ENCODE results near the gene AGPAT2.
"Not testable (repeated sequence)": the region's sequence is repeated elsewhere in the genome, so short reads cannot be mapped to it uniquely, and the experiment has no call there.

AGPAT2 gene

DNA sequence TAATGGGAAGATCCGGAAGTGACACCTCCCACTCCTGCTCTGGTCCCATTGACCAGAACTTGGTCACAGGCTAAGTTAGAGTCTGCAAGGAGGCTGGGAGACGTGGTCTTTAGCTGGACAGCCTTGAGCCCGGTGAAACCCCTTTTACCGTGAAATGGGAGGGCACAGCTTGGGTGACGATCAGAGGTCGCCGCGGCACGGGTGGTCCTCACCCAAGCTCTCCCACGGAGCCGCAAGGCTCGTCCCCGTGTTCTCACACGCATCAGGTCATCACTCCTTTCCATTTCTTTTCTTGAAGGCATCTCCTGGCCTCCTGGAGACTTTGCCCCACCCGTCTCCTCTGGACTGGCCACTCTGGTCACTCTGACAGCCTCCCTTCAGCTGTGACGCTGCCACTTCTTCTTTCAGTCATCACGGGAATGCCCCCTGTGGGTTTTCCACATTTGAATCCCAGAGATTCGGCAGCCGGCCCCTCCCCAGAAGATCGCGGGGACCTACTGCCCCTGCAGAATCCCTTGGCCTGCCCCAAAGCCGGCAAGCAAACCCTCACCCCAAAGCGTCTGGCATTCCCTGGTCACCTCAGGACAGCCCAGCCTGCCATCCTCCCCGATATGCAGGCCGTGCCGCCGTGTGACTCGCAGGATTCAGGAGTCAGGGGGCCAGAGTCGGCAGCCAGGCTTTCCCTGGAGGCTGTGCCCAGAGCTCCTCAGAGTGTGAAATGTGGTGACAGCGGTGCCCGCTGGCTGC, 43.5 kb downstream of the AGPAT2 start:
- DNase-seq, result no peak

DNA sequence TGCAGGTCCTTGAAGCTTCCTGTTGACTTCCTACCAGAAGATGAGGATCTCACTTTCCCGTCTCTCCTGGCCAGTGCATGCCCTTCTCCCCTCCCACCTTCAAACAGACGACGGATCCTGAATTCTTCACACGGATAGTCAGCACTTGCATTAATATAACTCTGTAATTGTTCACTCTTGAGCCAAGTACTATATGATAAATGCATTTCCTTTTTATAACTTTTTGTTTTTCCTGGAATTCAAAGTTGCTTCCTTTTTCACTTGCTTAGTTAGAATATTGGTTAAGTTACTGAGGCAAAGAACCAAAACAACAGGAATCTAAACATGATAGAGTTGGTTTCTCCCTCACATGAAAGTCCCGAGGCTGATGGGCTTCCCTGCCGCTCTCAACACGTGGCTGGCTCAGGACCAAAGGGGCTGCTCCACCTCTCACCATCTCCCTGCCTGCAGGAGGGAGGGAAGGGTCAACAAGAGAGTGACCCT, 44.8 kb downstream of the AGPAT2 start:
- DNase-seq, result no peak

DNA sequence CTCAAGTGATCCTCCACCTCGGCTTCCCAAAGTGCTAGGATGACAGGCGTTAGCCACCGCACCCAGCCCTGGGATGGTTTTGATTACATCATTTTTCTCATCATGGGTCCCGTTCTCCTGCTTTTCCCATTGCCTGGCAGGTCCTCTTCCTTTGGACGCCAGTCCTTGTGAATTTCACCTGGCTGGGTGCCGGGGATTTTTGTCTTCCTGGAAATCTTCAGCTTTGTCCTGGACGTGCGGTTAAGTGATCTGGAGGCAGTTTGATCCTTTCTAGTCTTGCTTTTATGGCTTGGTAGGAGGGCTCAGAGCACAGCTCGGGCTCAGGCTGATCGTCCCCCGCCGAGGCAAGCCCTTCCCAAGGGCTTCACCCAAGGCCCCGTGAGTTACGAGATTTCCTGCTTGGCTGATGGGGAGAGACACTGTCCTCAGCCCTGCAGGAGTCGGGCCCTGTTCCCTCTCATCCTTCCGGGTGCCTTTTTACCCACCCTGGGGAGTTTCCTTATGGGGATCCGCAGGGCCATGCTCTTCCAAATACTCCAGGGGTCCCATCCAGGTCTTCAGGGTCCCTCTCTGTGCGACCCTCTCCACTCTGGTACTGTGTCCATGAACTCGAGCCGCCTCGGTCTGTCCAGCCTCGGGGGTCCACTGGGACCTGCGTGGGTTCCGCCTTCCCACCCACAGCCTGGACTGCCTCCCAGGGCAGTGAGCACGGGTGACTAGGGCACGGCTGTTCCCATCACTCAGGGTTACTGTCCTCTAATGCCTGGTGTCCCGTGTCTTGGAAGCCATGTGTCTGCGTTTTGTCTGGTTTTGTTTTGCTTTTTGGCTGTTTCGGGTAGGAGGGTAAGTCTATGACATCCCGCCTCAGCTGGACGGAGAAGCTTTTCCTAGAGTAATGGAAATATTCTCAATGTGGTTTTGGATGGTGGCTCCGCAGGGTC, 46.8 kb downstream of the AGPAT2 start:
- no peak for DNase-seq

DNA sequence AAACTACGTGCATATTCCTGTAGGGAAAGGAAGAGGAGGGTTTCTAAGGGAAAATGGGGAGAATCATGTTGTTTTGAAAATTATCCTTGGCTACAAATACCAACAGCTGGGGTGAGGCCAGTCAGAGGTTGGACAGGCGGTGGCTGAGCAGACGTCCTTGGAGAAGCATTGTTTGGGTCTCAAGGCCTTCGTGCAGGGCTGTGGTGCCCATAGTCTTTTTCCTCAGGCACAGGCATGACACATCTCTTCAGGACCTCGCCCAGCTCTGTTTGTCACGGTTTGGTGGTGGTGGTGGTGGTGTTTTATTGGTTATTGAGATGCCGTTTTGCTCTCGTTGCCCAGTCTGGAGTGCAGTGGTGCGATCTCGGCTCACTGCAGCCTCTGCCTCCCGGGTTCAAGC, 52.4 kb downstream of the AGPAT2 start:
- no peak for DNase-seq

DNA sequence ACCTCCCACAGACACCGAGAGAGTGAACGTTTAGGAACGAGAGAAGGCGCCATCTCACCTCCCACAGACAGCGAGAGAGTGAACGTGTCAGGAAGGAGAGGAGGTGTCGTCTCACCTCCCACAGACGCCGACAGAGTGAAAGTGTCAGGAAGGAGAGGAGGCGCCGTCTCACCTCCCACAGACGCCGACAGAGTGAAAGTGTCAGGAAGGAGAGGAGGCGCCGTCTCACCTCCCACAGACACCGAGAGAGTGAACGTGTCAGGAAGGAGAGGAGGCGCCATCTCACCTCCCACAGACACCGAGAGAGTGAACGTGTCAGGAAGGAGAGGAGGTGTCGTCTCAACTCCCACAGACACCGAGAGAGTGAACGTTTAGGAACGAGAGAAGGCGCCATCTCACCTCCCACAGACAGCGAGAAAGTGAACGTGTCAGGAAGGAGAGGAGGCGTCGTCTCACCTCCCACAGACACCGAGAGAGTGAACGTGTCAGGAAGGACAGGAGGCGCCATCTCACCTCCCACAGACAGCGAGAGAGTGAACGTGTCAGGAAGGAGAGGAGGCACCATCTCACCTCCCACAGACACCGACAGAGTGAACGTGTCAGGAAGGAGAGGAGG, 54.7 kb downstream of the AGPAT2 start:
- not testable (repeated sequence) for DNase-seq

DNA sequence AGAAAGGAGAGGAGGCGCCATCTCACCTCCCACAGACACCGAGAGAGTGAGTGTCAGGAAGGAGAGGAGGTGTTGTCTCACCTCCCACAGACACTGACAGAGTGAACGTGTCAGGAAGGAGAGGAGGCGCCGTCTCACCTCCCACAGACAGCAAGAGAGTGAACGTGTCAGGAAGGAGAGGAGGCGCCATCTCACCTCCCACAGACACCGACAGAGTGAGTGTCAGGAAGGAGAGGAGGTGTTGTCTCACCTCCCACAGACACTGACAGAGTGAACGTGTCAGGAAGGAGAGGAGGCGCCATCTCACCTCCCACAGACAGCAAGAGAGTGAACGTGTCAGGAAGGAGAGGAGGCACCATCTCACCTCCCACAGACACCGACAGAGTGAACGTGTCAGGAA, 55.2 kb downstream of the AGPAT2 start:
- DNase-seq, result not testable (repeated sequence)

DNA sequence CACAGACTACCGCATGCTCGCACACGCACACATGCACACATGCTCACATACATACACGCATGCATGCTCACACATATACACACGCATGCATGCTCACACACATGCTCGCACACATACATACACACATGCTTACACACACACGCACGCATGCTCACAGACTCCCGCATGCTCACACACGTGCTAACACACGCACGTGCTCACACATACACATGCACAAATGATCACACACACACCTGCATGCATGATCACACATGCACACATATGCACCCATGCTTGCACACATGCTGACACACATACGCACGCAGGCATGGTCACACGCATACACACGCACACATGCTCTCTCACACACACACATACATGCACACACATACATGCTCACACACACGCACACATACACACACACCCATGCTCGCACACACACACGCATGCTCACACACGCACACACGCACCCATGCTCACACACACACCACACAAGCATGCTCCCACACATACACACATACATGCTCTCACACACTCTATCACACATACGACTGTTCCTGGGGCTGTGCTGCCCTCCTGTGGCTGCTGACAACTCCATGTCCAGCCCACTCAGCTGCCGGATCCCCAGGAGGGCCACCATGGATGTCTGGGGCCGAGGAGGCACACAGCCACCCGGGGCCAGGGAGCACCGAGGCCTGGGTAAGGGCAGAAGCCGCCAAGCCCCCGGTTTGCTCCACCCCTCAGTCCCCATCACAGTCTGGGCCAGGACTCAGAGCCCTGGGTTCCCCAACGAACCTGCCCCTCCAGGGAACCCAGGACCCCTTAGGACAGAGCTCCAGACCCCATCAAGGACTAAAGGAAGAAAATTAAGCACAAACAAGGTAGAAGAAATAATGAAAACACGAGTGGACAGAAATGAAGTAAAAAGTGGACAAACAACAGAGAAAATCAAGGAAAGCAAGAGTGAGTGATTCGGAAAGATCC, 55.9 kb downstream of the AGPAT2 start:
- DNase-seq, result peak; percentile 79

DNA sequence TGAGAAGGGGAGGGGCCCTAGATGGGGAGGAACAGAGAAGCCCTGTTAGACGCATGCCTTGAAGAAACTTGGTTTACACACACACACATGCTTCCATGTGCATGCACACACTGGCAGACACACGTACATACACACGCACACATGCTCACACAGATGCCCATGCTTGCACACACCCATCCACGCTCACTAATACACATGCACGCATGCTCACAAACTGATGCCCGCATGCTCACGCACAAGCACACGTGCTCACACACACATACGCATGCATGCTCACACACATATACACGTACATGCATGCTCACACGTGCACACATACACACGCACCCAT, 56.6 kb downstream of the AGPAT2 start:
- DNase-seq, result no peak

DNA sequence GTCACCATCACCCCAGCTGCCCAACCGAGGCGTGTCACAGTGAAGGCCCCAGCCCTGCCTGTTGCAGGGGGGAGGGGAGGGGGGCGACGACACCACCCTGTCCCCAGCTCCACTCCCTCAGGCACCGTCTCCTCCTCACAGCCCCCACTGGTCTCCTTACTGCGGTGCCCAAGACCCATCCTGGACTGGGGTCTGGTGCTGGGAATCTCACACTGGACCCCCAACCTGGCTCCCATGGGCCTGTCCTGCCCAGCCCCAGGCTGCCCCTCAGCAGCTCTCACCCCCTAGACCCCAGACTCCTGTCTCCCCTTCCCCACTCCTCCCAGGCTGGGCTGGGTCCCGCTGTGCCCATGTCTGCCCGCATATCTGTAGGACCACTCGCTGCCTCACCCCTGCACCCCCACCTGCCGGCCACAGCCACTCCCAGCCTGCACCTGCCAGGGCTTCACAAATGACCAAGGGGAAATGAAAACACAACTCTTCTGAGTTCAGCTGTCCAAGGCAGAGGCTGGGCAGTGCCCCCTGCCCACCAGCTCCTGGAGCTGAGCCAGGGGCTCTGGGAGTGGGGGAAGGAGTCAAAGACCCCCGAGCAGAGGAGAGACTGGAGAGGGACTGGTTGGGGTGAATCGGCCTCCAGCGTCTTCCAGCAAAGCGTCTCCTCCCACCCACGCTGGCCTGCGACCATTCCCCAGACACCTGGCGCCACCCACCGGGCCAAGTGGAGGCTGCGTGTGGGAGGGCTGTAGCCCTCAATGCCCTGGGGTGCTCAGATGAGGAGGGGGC, 57.2 kb downstream of the AGPAT2 start:
- DNase-seq, result peak; percentile 64

DNA sequence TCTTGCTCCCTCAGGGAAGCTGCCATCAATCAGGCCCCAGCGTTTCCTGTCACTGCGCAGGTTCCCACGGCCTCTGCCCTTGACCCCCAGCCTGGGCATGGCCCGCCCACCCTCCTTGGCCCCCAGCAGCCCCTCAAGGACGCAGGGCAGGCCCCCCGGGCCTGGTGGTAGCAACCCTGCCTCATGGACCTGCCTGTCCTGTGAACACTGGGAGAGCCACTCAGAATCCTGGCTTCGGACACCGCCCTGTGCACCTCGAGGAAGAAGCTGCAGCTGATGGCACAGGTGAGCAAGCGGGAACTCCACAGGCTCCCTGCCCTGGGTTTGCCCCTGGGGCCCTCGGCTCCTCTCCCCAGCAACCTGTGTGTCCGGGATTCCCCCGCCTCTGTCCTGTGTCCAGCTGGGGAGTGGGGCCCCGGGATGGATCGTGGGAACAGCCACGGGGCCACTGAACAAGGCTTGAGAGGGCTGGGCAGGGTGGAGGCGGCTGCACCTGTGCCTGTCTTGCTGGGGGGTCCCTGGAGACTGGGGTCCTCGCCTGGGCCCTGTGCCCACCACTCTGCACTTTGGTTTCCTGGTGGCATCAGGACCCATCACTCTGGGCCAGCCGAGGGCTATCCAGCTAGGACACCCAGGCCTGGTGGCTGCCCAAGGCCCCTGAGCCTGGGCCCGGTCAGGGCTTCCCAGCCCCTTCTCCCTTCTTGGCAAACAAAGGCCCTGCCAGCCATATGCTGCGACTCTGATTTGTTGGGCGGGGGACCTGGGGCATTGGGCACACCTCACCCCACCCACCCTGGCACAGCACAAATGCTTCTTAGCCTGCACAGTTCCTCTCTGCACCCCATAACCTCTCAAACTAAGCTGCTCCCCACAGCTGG, 58.0 kb downstream of the AGPAT2 start:
- DNase-seq, result no peak

DNA sequence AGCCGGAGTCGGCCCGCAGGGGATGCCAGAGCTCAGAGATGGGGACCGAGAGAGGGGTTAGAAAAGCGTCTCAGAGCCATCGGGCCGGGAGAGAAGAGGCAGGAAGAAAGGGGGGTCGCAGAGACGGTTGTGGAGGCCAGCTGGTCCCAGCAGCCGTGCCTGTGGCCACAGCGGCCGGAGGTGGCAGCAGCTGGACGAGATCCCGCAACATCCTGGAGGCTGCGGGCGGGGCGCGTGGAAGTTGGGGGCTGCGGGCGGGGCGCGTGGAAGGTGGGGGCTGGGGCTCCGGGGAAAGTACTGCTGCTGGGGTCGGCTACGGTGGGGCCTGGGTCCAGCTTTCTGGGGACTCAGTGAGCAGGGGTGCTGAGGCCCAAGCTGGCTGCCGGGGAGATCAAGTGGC, 59.0 kb downstream of the AGPAT2 start:
- DNase-seq, result no peak

DNA sequence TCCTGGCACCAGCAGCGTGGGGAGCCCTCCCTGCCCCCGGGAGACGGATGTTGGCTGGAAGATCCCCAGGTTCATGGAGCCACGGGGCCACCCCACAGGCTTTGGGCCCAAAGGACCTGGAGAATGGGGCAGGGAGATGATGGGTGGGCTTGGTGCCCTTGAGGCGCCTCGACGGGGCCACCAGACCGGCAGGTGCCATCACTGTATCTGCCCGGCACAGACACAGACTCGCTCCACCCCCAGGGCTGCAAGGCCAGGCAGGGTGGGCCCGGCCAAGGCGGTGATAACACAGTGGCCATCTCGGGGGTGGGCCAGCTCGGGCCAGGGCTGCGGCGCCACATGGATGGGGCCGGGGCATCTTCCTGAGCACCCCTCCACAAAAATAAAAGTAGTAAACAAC, 59.6 kb downstream of the AGPAT2 start:
- no peak for DNase-seq

DNA sequence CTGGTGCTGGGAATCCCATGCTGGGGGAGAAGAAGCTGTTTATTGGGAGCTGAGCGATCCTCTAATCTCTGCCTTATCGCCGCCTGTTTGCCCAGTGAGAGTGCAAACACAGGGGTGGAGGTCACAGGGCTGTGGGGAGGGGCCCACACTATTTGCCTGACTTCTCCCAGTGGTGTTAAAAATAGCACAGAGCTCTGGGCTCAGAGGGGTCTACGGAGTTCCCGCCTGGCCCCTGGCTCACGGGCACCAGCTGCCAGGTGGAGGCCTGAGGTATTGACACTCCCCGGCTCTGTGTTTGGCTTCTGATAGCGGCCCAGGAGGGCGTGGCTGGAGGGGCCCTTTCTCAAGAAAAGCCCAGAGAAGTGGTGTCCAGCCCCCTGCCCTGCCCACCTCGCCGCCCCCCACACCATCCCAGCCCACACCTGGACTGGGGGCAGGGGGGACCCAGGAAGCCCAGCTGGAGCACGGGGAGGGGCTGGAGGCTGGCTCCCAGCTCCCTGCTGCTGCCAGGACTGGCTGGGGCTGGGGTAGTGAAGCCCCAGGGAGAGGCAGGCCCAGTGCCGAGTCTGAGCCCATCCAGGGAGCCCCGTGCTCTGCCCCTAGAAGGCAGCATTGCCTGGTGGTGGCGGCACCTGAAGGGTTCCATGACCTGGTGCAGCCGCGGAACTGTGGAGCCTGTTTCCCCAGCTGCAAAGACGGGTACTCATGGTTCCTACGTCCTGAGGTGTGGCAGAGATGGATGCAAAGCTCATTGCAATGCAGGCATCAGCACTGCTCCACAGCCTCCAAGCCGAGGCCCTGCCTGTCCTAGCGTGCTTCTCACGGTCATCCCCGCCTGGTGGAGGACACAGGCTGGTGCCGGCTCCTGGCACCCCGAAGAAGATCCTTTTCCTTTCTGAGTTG, 60.3 kb downstream of the AGPAT2 start:
- DNase-seq, result no peak

DNA sequence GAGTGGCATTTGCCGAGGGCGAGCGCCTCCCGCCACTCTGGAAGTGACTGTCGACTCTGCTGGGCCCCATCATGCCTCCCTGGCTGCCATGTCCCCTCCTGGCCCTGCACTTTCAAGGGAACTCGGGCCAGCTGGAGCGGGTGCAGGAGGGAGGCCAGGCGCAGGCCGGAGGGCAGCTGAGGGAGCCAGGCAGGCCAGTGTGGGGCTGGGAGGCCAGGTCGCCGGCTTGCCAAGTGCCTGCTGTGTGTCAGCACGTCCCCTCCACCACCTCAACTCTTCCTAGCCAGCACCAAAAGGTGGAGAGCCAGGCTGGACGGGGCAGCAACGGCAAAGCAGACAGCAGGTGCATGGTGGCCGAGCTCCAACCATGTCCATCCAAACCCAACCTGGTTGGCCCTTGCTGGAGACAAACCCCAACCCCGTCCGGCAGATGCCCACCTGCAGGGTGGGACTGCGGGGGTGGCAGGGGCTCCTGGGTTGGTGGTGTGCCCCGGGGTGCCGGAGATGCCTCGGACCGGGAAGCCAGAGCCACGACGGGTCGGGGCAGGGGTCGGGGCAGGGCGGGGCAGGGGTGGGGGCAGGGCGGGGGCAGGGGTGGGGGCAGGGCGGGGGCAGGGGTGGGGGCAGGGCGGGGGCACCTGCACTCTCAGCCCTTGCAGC, 61.1 kb downstream of the AGPAT2 start:
- no peak for DNase-seq

DNA sequence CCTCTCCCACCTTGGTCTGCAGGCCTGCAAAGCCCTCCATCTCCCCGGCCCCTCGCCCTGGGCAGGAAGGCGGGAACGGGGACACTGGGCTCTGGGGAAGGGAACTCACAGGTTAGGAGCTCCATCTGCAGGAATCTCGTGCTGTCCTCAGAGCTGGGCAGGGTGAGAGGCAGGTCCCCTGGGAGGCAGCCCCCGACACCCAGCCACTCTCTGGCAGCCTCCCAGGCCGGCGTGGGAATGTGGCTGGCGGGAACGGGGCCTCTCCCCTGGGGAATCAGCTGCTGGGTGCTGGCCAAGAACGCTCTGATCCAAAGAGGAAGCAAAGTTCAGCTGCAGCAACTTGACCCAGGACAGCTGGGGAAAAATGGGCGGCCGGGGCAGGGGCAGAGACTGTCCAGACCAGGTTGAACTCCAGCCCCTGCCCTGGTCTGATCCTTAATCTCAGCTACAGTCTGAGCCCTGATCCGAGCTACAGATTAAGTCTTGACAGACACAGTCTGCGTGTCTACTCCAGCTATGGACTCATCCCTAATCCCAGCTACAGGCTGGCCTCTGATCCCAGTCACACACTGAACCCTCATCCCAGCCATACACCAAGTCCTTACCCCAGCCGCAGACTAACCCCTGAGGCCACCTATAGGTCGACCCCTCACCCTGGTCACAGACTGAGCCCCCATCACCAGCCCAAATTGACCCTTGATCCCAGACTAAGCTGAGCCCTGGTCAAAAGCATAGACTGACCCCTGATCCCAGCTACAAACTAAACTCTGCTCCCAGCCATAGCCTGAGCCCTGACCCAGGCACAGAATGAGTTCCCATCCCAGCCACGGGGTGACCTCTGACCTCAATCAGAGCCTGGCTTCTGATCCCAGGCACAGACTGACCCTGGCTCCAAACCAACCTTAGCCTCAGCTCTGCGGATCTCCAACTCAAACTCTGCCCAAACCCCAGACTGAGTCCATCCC, 61.9 kb downstream of the AGPAT2 start:
- DNase-seq, result no peak

DNA sequence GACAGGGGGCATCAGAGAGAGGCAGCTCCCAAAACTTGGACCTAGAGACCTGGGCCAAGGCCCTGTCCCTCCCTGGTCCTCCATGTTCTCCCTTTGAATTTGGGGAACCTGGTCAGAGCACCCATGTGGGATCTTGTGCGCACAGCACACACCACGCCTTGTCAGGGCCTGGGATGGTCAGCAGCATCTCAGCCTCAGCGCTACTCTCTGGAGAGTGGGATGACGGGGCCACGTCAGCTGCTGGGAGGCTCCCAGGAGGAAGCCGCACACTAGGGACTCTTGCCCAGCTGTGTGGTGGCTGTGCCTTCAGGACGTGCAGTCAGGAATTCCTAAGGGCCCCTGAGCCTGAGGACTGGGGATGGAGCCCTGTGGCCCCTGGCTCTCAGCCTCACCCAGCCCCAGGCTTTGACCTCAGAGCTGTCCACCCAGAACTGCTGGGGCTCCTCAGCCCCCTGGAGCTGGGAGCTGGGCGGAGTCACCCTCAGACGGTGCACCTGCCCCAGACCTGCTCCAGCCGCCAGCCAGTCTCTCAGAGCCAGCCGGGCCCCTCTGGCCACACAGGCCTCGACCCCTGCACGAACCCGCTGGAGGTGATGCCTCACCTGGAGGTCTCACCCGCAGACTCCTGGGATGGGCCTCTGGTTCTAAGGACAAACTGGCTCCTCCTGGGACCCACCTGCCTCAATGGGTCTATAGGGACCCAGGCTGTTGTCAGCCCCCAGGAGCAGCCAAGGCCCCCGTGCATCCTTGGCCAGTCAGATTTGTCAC, 62.9 kb downstream of the AGPAT2 start:
- DNase-seq, result no peak

DNA sequence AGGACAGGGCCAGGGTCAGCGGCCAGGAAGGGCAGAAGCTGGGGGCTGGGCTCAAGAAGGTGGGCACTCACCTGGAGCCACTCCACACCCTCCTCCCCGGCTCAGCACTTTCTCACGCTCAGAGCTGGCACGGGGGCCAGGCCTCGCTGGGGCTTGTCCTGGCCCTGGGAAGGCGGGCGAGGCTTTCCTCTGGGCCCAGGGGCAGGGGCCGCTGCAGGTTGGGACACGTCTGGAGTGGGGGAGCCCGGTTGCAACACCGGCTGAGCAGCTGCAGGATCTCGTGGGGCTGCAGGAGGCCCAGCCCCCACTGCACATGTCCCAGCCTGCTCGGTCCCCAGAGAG, 63.4 kb downstream of the AGPAT2 start:
- DNase-seq, result no peak

All from NCI-H774 (cell line).